Measurements from ENCODE around the gene BCL3.

BCL3 gene

DNA sequence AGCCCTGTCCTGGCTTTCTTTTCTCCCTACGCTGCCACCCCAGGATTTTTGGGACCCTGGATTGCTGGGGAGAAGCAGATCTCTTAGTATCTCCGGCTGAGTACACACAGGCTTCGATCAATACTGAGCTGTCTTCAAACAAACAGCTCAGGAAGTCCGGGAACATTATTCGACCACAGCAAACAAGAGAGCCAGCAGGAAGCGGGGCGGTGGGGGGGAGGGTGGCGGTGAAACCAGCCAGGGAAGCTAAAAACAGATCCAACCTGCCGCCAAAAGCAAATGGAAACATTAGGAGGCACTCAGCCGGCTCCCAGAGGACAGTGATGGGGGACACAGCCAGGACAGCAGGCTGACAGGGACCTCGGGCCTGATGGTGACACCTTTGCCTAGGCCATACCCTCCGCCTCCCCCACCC is 48.2 kb downstream of the BCL3 start:
- DNase-seq: peak; percentile 78

DNA sequence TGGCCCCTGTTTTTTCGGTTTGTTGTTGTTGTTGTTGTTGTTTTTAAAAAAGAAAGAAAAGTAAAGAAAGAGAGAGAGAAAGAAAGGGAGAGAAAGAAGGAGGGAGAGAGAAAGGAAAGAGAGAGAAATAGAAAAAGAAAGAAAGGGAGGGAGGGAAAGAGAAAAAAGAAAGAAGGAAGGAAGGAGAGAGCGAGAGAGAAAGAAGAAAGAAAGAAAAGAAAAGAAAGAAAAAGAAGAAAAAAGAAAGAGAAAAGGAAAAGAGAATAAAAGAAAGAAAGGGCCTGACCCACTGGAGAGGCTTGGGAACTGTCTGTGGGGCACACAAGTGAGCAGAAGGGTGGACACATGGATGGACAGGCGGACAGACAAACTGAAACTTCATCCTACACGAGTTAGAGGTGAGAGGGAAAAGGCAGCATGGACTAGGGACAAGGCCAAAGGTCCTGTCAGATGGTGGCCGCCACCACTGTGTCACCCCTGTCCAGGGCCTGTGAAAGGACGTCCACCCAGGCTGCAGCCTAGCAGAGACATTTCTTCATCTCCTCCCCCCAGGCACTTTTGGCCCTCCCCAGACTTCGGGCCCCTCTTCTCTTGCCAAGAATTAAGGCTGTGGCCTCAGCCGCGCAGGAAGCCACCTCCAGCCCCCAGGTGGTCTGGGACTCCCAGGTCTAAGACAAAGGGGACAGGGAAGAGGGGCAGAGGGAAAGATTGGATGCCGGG is 51.3 kb downstream of the BCL3 start:
- no peak for DNase-seq

DNA sequence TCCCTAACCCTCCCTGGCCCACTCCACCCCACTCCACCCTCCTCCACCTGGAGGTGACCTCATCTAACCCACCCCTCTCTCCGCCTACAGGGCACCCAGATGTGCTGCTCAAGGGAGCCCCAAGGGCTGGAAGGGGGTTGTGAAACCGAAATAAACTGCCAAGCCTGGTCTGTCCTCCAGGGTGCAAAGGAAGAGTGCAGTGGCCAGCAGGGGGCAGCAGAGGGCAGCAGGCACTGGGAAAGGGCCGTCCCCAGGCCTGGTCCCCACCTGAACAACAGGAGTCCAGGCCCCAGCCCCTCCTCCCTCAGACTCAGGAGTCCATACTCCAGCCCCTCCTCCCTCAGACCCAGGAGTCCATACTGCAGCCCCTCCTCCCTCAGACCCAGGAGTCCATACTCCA is 52.0 kb downstream of the BCL3 start:
- peak; percentile 87 for DNase-seq

DNA sequence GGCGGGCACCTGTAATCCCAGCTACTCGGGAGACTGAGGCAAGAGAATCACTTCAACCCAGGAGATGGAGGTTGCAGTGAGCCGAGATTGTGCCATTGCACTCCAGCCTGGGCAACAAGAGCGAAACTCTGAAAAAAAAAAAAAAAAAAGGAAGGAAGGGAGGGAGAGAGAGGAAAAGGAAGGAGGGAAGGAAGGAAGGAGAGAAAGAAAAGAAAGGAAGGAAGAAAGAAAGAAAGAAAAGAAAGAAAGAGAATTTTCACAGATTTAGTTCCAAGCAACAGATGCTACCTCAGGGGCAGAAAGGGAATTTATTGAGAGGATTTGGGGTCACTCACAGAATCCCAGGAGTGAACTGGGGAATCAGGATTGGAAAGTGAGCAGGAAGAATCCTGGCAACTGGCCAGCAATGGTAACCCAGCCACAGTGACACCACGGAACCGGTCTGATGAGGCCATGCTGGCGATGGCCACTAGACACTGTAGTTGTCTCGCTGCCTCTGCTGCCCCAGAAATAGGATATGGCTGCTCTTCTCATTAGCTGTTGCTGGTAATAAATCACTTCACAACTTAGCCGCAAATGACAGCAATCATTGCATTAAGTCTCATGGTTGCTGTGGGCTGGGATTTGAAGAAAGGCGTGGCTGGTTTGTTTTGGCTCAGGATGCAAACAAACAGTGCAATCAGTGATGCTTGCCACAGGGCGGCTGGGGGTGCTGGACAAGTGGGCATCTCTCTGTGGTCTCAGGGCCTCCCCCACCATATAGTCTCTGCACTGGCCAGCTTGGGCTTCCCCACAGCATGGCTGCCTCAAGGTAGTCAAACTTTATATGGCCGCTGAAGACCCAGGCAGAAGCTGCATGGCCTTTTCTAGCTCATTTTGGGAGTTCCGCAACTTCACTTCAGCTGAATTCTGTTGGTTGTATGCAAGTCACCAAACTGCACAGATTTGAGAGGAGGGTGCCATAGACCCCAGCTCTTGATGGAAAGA is 55.2 kb downstream of the BCL3 start:
- DNase-seq: peak; percentile 94

GRCh38 chr19:44806291-44806690 is 57.8 kb downstream of the BCL3 start:
- DNase-seq: no peak

- DNase-seq: peak; percentile 89
These were observed 58.7 kb downstream of the BCL3 start for GRCh38 chr19:44807162-44807561.

GRCh38 chr19:44807652-44808462 is 59.3 kb downstream of the BCL3 start:
- peak; percentile 63 for DNase-seq

GRCh38 chr19:44808463-44809371 is 60.2 kb downstream of the BCL3 start, which contains the start of gene BCAM:
TSS of gene BCAM (plus strand) at chr19:44809103. CDS start at chr19:44809125, 22 bp downstream.
- peak; percentile 48 for DNase-seq
